Transverse colon (tissue), 3 donors: ENCODE data around the gene BACE2.

Experiments
- EP300 ChIP-seq: sonication (generic); formaldehyde crosslinking; IDR thresholded peaks from one replicate; pipeline ENCODE4 v1.6.1; 2017; ENCODE audit warnings: antibody characterized with exemption, low read depth
- POLR2A ChIP-seq: fragments of 450-650 bp; IDR thresholded peaks from one replicate; pipeline ENCODE4 v1.6.1; 2016; ENCODE audit warnings: antibody characterized with exemption, mild to moderate bottlenecking, moderate library complexity
- TF ChIP-seq, protein P1 (sequence below), 5 experiments: fragments of 200-600 bp in 3 of 5; fragments of 450-650 bp in 2 of 5; sonication (generic) in 3 of 5; IDR thresholded peaks; 1 replicate in 2 of 5; 2 replicates in 3 of 5; pipeline ENCODE4 v1.5.1; 2016 to 2017; ENCODE audit warnings: antibody characterized with exemption in 5 of 5, inconsistent platforms in 3 of 5, mild to moderate bottlenecking in 2 of 5, moderate library complexity in 1 of 5

DNA sequence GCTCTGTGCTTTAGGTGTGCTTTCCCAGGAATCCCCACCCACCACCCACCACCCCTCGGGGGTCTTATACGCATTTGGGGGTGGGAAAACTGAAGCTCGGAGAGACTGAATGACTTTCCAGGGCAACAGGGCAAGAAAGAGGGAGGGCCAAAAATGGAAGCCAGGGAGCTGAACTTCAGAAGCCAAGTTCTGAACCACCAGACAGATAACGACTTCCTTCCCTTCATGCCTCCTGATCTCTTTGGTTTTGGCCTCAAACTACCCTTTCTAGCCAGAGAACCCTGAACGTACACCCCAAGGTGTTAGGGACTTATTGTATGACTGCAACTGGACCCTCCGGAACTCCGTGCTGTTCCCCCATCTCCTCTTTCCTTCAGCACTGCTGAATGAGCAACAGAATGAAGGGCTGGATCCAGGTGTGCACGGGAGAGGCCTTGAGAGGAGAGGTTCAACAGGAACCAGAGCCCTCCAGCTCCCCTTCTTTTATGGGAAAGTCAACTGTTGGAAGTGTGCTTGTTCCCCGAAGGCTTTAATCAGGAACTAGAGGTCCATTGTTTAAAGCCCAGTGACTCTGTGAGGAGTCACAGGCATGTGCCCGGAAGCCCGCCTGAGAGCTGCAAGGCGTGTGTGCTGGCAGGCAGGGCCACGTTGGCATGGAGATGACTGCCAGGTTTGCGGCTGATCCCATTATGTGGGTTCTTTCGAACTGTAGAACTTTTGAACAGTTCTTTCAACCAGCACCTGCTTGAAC is 3.1 kb downstream of the BACE2 start:
- TF ChIP-seq, protein P1, sequence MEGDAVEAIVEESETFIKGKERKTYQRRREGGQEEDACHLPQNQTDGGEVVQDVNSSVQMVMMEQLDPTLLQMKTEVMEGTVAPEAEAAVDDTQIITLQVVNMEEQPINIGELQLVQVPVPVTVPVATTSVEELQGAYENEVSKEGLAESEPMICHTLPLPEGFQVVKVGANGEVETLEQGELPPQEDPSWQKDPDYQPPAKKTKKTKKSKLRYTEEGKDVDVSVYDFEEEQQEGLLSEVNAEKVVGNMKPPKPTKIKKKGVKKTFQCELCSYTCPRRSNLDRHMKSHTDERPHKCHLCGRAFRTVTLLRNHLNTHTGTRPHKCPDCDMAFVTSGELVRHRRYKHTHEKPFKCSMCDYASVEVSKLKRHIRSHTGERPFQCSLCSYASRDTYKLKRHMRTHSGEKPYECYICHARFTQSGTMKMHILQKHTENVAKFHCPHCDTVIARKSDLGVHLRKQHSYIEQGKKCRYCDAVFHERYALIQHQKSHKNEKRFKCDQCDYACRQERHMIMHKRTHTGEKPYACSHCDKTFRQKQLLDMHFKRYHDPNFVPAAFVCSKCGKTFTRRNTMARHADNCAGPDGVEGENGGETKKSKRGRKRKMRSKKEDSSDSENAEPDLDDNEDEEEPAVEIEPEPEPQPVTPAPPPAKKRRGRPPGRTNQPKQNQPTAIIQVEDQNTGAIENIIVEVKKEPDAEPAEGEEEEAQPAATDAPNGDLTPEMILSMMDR (IDR thresholded peaks at IDR 0.05), result no peak
- TF ChIP-seq EP300, result no peak
- no peak for TF ChIP-seq POLR2A
